GM19351 (cell line): ENCODE data around the gene TMEM164.

Experiments
- ATAC-seq: cut with Tn5 transposase; IDR thresholded peaks from one replicate; pipeline ENCODE4 v1.9.1; 2021; ENCODE audit warnings: mild to moderate bottlenecking, moderate library complexity; ENCODE audit not compliant: unreplicated experiment

TMEM164 gene

GRCh38 chrX:110159865-110160264 is 157.0 kb downstream of the TMEM164 start:
- ATAC-seq, result no peak

- ATAC-seq, result no peak
These were observed 158.4 kb downstream of the TMEM164 start for GRCh38 chrX:110161361-110161686.

DNA sequence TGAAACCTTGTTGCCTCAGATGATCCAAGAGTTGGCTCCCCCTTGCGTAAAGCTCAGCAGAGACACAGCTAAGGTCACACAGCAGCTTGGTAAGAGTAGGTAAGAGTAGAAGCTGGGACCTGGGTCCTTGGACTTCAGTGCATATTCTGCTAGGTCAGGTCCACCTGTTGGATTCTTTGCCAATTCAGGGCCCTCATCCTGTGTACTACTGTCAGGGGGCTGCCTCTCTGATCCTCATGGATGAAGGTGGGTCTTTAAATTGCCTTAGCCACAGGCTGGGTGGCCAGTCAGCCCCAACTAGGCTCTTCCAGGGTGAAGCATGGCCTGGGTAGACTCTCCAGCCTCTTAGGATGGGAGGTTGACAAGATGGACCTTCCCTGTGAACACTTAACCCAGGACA is 159.2 kb downstream of the TMEM164 start:
- no peak for ATAC-seq

GRCh38 chrX:110162867-110163266 is 160.0 kb downstream of the TMEM164 start:
- no peak for ATAC-seq

DNA sequence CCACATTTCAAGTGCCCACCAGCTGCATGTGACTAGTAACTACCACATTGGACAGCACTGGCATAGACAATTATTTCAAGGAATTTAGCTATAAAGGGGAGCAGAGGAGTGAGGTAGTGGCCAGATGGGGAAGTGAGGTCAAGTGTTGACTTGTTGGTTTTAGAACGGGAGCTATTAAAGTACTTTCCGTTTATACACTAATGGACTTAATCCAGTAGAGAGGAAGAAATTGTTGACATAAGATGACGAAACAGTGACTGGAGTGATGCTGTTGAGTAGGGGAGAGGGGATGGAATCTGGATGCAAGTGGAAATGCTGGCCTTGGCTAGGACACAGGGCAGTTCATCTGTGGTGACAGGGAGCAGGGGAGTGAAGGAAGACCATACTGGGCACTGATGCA is 160.6 kb downstream of the TMEM164 start:
- no peak for ATAC-seq

GRCh38 chrX:110167952-110168451 is 165.1 kb downstream of the TMEM164 start:
- peak; percentile 32 for ATAC-seq

GRCh38 chrX:110168585-110168984 is 165.7 kb downstream of the TMEM164 start:
- no peak for ATAC-seq

DNA sequence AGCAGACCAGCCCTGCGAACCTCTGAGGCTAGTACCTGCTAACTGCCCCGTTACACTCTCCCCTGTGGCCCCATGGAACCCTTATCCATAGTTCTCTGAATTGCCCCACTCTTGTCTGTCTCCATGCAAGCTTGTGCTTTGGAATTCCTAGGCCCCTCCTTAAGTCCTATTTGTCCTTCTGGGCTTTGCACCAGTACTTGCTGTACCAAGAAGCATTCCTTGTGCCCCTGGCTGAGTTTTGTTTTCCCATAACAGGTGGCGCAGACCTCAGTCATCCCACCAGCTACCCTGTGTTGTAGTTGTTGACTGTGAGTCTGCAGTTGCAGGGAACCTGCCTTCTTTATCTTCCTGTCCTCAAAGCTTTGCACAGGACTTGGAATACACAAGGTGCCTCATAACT is 167.1 kb downstream of the TMEM164 start:
- ATAC-seq, result no peak

- ATAC-seq, result no peak
These were observed 168.5 kb downstream of the TMEM164 start for GRCh38 chrX:110171442-110171841.

DNA sequence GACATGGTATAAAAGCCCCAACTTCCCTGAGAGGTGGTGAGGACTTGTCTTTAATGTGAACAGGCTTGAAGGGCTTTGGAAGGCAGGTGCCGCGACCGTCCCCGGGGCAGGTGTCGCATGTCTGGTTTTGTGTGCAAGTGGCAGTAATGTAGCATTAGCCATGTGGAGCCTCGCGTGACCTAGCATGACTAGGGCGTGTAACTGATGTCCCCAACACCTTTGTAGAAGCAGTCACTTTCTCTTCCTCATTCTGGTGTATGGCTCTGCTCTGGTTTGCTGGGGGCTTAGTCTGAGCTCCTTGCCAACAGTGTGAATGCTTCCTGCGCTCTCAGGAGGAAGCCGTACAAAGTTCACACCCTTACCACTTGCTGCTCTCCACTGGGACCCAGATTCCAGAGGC is 169.3 kb downstream of the TMEM164 start:
- ATAC-seq, result peak; percentile 97

GRCh38 chrX:110173192-110174175 is 170.6 kb downstream of the TMEM164 start:
- ATAC-seq, result no peak

DNA sequence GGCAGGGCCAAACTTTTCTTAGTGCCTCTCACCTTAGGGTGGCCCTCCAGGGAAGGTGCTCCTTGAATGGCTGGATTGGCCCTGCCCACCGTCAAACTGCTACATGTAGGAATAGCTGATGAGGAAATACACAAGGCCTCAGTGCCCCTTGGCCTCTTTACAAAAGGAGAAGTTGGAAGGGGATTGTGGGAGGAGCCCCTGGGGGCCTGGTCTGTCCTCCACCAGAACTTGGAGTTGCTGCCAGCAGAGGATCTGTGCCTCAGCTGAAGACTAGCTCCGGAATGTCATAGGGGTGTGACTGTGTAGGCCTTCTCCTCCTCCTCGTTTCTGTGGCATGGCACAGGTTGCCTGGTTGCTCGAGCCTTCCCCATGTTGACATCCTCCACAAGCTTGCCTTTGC is 172.2 kb downstream of the TMEM164 start:
- ATAC-seq, result no peak

DNA sequence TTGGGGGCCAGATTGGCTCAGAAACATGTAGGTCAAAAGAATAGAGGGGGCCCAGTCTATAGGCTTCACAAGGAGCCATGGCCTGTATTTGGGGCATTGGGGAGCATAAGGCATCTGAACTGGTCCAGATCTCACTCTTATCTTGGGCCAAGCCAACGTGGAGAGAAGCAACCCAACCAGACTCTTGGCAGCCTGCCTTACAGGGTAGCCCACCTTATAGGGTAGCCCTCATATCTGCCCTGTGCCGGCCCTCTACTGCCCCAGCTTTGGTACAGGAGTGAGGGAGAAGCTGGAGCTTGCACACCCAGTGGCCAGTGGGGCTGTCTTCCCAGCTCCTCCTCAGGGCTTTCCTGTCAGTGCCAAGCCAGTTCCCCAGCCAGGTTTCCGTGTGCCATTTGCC is 172.8 kb downstream of the TMEM164 start:
- ATAC-seq, result no peak

- no peak for ATAC-seq
These were observed 175.4 kb downstream of the TMEM164 start for GRCh38 chrX:110178179-110178865.

- ATAC-seq, result peak; percentile 16
These were observed 177.4 kb downstream of the TMEM164 start for GRCh38 chrX:110180176-110180927.

DNA sequence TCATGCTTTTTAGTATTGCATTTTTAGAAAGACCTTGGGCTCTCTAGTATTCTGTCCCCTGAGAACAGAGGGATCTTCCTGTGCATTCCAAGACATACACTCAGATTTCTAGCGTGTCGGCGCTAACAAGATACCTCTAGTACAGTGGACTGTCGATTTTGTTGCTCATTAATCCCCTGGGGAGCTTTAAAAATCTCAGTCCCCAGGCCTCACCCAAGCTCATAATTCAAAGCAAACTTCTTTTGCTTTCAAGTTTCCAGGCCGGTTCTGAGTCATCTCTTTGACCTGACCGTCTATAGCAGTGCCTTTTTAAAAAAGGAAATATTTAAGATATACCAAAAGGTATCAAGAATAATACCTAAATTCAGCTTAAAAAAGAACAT is 178.0 kb downstream of the TMEM164 start:
- peak; percentile 77 for ATAC-seq

GRCh38 chrX:110181459-110182137 is 178.7 kb downstream of the TMEM164 start:
- no peak for ATAC-seq

- no peak for ATAC-seq
These were observed 179.4 kb downstream of the TMEM164 start for GRCh38 chrX:110182362-110182761.

GRCh38 chrX:110182865-110183264 is 180.0 kb downstream of the TMEM164 start:
- no peak for ATAC-seq

GRCh38 chrX:110183314-110183713 is 180.4 kb downstream of the TMEM164 start:
- no peak for ATAC-seq
